B cell (primary cell): ENCODE results near the gene KLHDC7B. TPM values are rescaled to one million over a fixed set of nuclear protein-coding genes. Genes with fewer than 3 reads are reported as not detected.

Experiments
- ATAC-seq: fragments of 200-7000 bp; cut with Tn5 transposase; one replicate; pipeline ENCODE4 v1.10.0; 2021; ENCODE audit warnings: low read depth, mild to moderate bottlenecking, moderate number of reproducible peaks, moderate library complexity
- CTCF ChIA-PET: fragments of 350-600 bp; sonication (Branson Sonifier 250); formaldehyde crosslinking; loops from one replicate; lab custom pipeline; 2021; ENCODE audit warnings: antibody characterized with exemption, inconsistent platforms; lab: Charles Lee
- POLR2A ChIA-PET: fragments of 350-600 bp; sonication (Branson Sonifier 250); formaldehyde crosslinking; loops from one replicate; lab custom pipeline; 2021; ENCODE audit warnings: antibody characterized with exemption; lab: Charles Lee
- DNase-seq: peaks from one replicate; pipeline ENCODE4 v3.0.0; 2013
- H2AFZ ChIP-seq: 2 replicates; pipeline ENCODE4 v1.6.1; 2012; ENCODE audit warnings: mild to moderate bottlenecking, low read depth, low read length; ENCODE audit not compliant: insufficient read depth, poor library complexity, severe bottlenecking
- H3K27ac ChIP-seq, 2 donors: 1 replicate in 1 of 2; 2 replicates in 1 of 2; pipeline ENCODE4 v1.5.1; 2012 to 2013; ENCODE audit warnings: low read length in 2 of 2, mild to moderate bottlenecking in 2 of 2, moderate library complexity in 1 of 2
- H3K27me3 ChIP-seq, 4 experiments: fragments of 200-600 bp in 1 of 4; sonication (generic) in 1 of 4; replicated peaks in 1 of 4; 1 replicate in 2 of 4; 2 replicates in 2 of 4; pipeline versions ENCODE4 v1.6.1 to v1.7.0; 2013 to 2016; ENCODE audit warnings: low read length in 3 of 4, mild to moderate bottlenecking in 2 of 4, mixed read lengths in 1 of 4, moderate library complexity in 1 of 4; ENCODE audit not compliant: insufficient read depth in 4 of 4, control insufficient read depth in 3 of 4; ENCODE audit errors: control extremely low read depth in 1 of 4
- H3K36me3 ChIP-seq, 2 experiments: replicated peaks in 1 of 2; 1 replicate in 1 of 2; 2 replicates in 1 of 2; pipeline versions ENCODE4 v1.6.1 to v1.7.1; 2013; ENCODE audit warnings: low read length in 1 of 2; ENCODE audit not compliant: insufficient read depth in 2 of 2, control insufficient read depth in 1 of 2; ENCODE audit errors: control extremely low read depth in 1 of 2, extremely low read depth in 1 of 2
- H3K4me1 ChIP-seq, 2 donors: fragments of 200-600 bp in 1 of 2; sonication (generic) in 1 of 2; 1 replicate in 1 of 2; 2 replicates in 1 of 2; pipeline versions ENCODE4 v1.5.1 to v1.6.1; 2013 to 2017; ENCODE audit warnings: low read length in 2 of 2; ENCODE audit not compliant: control insufficient read depth in 2 of 2, insufficient read depth in 2 of 2
- H3K4me2 ChIP-seq: replicated peaks from 2 replicates; pipeline ENCODE3; 2012; ENCODE audit warnings: mild to moderate bottlenecking, low read depth, low read length; ENCODE audit not compliant: poor library complexity, severe bottlenecking
- H3K4me3 ChIP-seq, 5 experiments: fragments of 200-600 bp in 1 of 5; sonication (generic) in 1 of 5; 1 replicate in 3 of 5; 2 replicates in 2 of 5; pipeline versions ENCODE4 v1.5.1 to v1.7.0; 2011 to 2016; ENCODE audit warnings: low read length in 4 of 5, mild to moderate bottlenecking in 4 of 5, low read depth in 2 of 5, control low read depth in 1 of 5, moderate library complexity in 1 of 5; ENCODE audit not compliant: insufficient read depth in 1 of 5; ENCODE audit errors: control extremely low read depth in 1 of 5, extremely low read depth in 1 of 5
- H3K79me2 ChIP-seq: fragments of 200-600 bp; sonication (generic); one replicate; pipeline ENCODE4 v1.6.0; 2016; ENCODE audit warnings: low read length; ENCODE audit not compliant: control insufficient read depth, insufficient read depth
- H3K9ac ChIP-seq: fragments of 200-600 bp; sonication (generic); 2 replicates; pipeline ENCODE4 v1.6.1; 2017; ENCODE audit warnings: mild to moderate bottlenecking, low read length, moderate library complexity
- H3K9me3 ChIP-seq, 3 donors: one replicate each; pipeline versions ENCODE4 v1.6.1 to v1.7.1; 2013; ENCODE audit warnings: low read length in 2 of 3; ENCODE audit not compliant: control insufficient read depth in 2 of 3, insufficient read depth in 1 of 3; ENCODE audit errors: control extremely low read depth in 1 of 3
- H4K20me1 ChIP-seq: 2 replicates; pipeline ENCODE4 v1.6.0; 2012; ENCODE audit warnings: mild to moderate bottlenecking, low read length; ENCODE audit not compliant: insufficient read depth, control insufficient read depth, poor library complexity, severe bottlenecking
- H3K27ac Mint-ChIP-seq: one replicate; pipeline ENCODE4 v1.8.0; 2021; ENCODE audit warnings: mixed read lengths
- H3K27me3 Mint-ChIP-seq: one replicate; pipeline ENCODE4 v1.8.0; 2021; ENCODE audit warnings: mixed read lengths
- H3K4me1 Mint-ChIP-seq: one replicate; pipeline ENCODE4 v1.8.0; 2021; ENCODE audit warnings: mixed read lengths
- H3K4me3 Mint-ChIP-seq: one replicate; pipeline ENCODE4 v1.8.0; 2021; ENCODE audit warnings: mixed read lengths
- H3K9me3 Mint-ChIP-seq: one replicate; pipeline ENCODE4 v1.8.0; 2022; ENCODE audit warnings: mixed read lengths; ENCODE audit not compliant: insufficient read depth
- CTCF ChIP-seq: fragments of 200-600 bp; IDR thresholded peaks from one replicate; pipeline ENCODE4 v1.8.0; 2022; ENCODE audit warnings: antibody characterized with exemption, mild to moderate bottlenecking
- EZH2 ChIP-seq: IDR thresholded peaks from 2 replicates; pipeline ENCODE4 v1.6.1; 2012; ENCODE audit warnings: borderline replicate concordance, low read depth, mild to moderate bottlenecking, moderate library complexity, low read length; ENCODE audit not compliant: insufficient read depth, poor library complexity, severe bottlenecking
- WGBS: methylation state at CpG from one replicate; pipeline ENCODE4 v1.1.5; 2013; ENCODE audit warnings: missing lambda C conversion rate; ENCODE audit not compliant: insufficient coverage; 5-methylcytosine and 5-hydroxymethylcytosine counted together
- intact Hi-C: fragments of 100-400 bp; cut with micrococcal nuclease; formaldehyde crosslinking; loops from one replicate; pipeline ENCODE4 v1.10.0; 2022
- polyA plus RNA-seq: library from polyadenylated mRNA; depleted of rRNA; stranded (reverse); fragments of >200 nt; gene quantifications from 2 replicates; pipeline ENCODE4 v1.2.3, GENCODE V29; 2012
- total RNA-seq, 2 donors: library from RNA; stranded (reverse); fragments of 120-200 nt in 1 of 2; gene quantifications; 1 replicate in 1 of 2; 2 replicates in 1 of 2; pipeline versions ENCODE4 v1.2.3 to v1.2.4, GENCODE V29; 2013 to 2022

KLHDC7B gene
- total and polyA plus RNA-seq, 2 donors (not counting 1 experiment from before 2014, with no cell fraction given) = 1.8 to 6.2 TPM

- DNase-seq (peak; percentile 71), ATAC-seq (peak; percentile 57)
- Mint-ChIP-seq H3K4me1 (peaks cover 29% of the 10 kb centered on the region), H3K27me3 (no peaks in the 10 kb centered on the region), H3K9me3 (no peaks in the 10 kb centered on the region), H3K27ac (peak overlapping the region; percentile 84), H3K4me3 (peak overlapping the region; percentile 56)
- ChIA-PET CTCF (interaction anchor here (0.8 to 3.9 kb wide), 10 partner anchors 9 to 241 kb away, joined by 3 to 19 read pairs (median 10); partner anchors contain the start of genes CHKB, PLXNB2, SCO2 and SYCE3), POLR2A (interaction anchor here (0.6 to 2.7 kb wide), 13 partner anchors 9 to 254 kb away, joined by 4 to 23 read pairs (median 7); partner anchors contain the start of genes CHKB, LMF2, NCAPH2 and SCO2)
- Histone ChIP-seq H3K9me3 (no peaks in the 10 kb centered on the region), H4K20me1 (no peaks in the 10 kb centered on the region), H3K27me3 (no peaks in the 10 kb centered on the region), H3K4me2 (peak overlapping the region; percentile 98), H3K27ac (peak overlapping the region; percentile 50 to 70), H3K4me3 (peak overlapping the region in 4 of 5 experiments; percentile 45 to 69 (median 58)), H3K36me3 (no peaks in the 10 kb centered on the region), H2AFZ (peak overlapping the region; percentile 93), H3K9ac (peak overlapping the region; percentile 71), H3K79me2 (peaks cover 23% of the 10 kb centered on the region), H3K4me1 (peaks cover 32 to 43% of the 10 kb centered on the region in 2 donors)
- TF ChIP-seq CTCF = no peak
- no peak for TF ChIP-seq EZH2
- intact Hi-C loops = loop anchor here (1.0 to 2.0 kb wide), 3 partner anchors 9 to 35 kb away; partner anchors contain the start of genes CHKB and SYCE3
- 3% methylated on average over 56 of the region's 56 CpGs for WGBS
Observed at GRCh38 chr22:50548040-50548920, 2.6 kb downstream of the KLHDC7B start.
